HepG2 (cell line): ENCODE measurements around the gene GATM. TPM values are rescaled to one million over a fixed set of nuclear protein-coding genes. Genes with fewer than 3 reads are reported as not detected.

Experiments used
- ATAC-seq: fragments of 200-7000 bp; cut with Tn5 transposase; 3 replicates; pipeline ENCODE4 v1.9.1; 2020; ENCODE audit warnings: mild to moderate bottlenecking, moderate library complexity
- BruUV-seq: library from RNA; stranded (reverse); fragments of 400-500 nt; replicated peaks from 2 replicates; lab custom pipeline; 2021; lab: Mats Ljungman, UMichigan
- CTCF ChIA-PET: fragments of 300-600 bp; formaldehyde crosslinking; extraction: SDS; loops from one replicate; lab custom pipeline; 2021; ENCODE audit warnings: low total read pairs, inconsistent platforms, low intra/inter-chr PET ratio; lab: Yijun Ruan, JAX
- POLR2A ChIA-PET: fragments of 350-600 bp; sonication (Branson Sonifier 250); formaldehyde crosslinking; loops from one replicate; lab custom pipeline; 2020; ENCODE audit warnings: antibody characterized with exemption, inconsistent platforms; lab: Yijun Ruan, JAX
- DNase-seq: peaks from one replicate; pipeline ENCODE4 v3.0.0-alpha.2; 2015; ENCODE audit warnings: low spot score
- FAIRE-seq: peaks from 3 replicates; lab custom pipeline; 2011; peaks lifted over from hg19 to GRCh38; lab: Jason Lieb, UNC
- H2AFZ ChIP-seq: one replicate; pipeline ENCODE4 v1.6.1; 2011; ENCODE audit warnings: low read length, inconsistent platforms
- H3K27ac ChIP-seq: fragments of 300-600 bp; 3 replicates; pipeline ENCODE4 v1.8.0; 2011; ENCODE audit warnings: mixed run types, mild to moderate bottlenecking, mixed read lengths, low read length, inconsistent platforms; ENCODE audit not compliant: insufficient read depth; ENCODE audit errors: extremely low read length
- H3K27me3 ChIP-seq, 2 experiments: fragments of 200-600 bp in 1 of 2; 2 replicates in 1 of 2; 3 replicates in 1 of 2; pipeline versions ENCODE4 v1.6.0 to v1.8.0; 2011; ENCODE audit warnings: low read length in 2 of 2, mild to moderate bottlenecking in 2 of 2, moderate library complexity in 2 of 2, inconsistent platforms in 1 of 2; ENCODE audit not compliant: insufficient read depth in 2 of 2, control insufficient read depth in 1 of 2
- H3K36me3 ChIP-seq, 2 experiments: fragments of 200-600 bp in 1 of 2; replicated peaks in 1 of 2; 2 replicates in 1 of 2; 3 replicates in 1 of 2; pipeline versions ENCODE4 v1.5.1 to v1.8.0; 2011; ENCODE audit warnings: low read length in 2 of 2, inconsistent platforms in 1 of 2; ENCODE audit not compliant: insufficient read depth in 2 of 2, control insufficient read depth in 1 of 2
- H3K4me1 ChIP-seq: 2 replicates; pipeline ENCODE4 v1.5.1; 2012; ENCODE audit warnings: low read length, inconsistent platforms; ENCODE audit not compliant: insufficient read depth
- H3K4me2 ChIP-seq: 2 replicates; pipeline ENCODE4 v1.6.0; 2011; ENCODE audit warnings: low read depth, low read length, inconsistent platforms
- H3K4me3 ChIP-seq, 3 experiments: fragments of 200-600 bp in 1 of 3; sonication (generic), shearing (Covaris generic) in 1 of 3; replicated peaks in 1 of 3; 2 replicates each; pipeline ENCODE4 v1.5.1; 2011 to 2016; ENCODE audit warnings: low read length in 3 of 3, inconsistent platforms in 2 of 3, low read depth in 2 of 3, mild to moderate bottlenecking in 2 of 3, control low read depth in 1 of 3, mixed read lengths in 1 of 3; ENCODE audit not compliant: insufficient read depth in 1 of 3
- H3K79me2 ChIP-seq: one replicate; pipeline ENCODE4 v1.6.1; 2011; ENCODE audit warnings: low read length, inconsistent platforms; ENCODE audit not compliant: insufficient read depth
- H3K9ac ChIP-seq: 2 replicates; pipeline ENCODE4 v1.6.0; 2011; ENCODE audit warnings: mild to moderate bottlenecking, low read depth, low read length, inconsistent platforms; ENCODE audit not compliant: insufficient read depth
- H3K9me3 ChIP-seq: 2 replicates; pipeline ENCODE4 v1.5.1; 2012; ENCODE audit warnings: mild to moderate bottlenecking, low read length
- H4K20me1 ChIP-seq: 2 replicates; pipeline ENCODE4 v1.6.0; 2011; ENCODE audit warnings: inconsistent platforms, mild to moderate bottlenecking, low read length, moderate library complexity; ENCODE audit not compliant: insufficient read depth
- CENPX ChIP-seq: sonication (generic); formaldehyde crosslinking; IDR thresholded peaks from 2 replicates; pipeline ENCODE4 v1.9.0; 2021; ENCODE audit warnings: mild to moderate bottlenecking, missing genetic modification reagents, moderate library complexity
- FOSL2 ChIP-seq: sonication (generic); formaldehyde crosslinking; IDR thresholded peaks from 2 replicates; pipeline ENCODE4 v1.4.0; 2020; ENCODE audit warnings: missing genetic modification reagents
- IKZF4 ChIP-seq: sonication (generic); formaldehyde crosslinking; IDR thresholded peaks from 2 replicates; pipeline ENCODE4 v1.5.1; 2020; ENCODE audit warnings: borderline replicate concordance, mild to moderate bottlenecking, low read depth, missing genetic modification reagents; ENCODE audit errors: not compliant biosample characterization
- MAFK ChIP-seq, 2 experiments: IDR thresholded peaks in 1 of 2; conservative IDR thresholded peaks in 1 of 2; 2 replicates each; pipeline ENCODE4 v1.6.1; 2011; ENCODE audit warnings: improper control_type of control experiment in 2 of 2, low read length in 2 of 2
- MEIS1 ChIP-seq: sonication (generic); formaldehyde crosslinking; IDR thresholded peaks from 2 replicates; pipeline ENCODE4 v1.9.0; 2021; ENCODE audit warnings: mild to moderate bottlenecking, missing genetic modification reagents, moderate library complexity, borderline replicate concordance
- MYNN ChIP-seq: sonication (generic); formaldehyde crosslinking; IDR thresholded peaks from 2 replicates; pipeline ENCODE4 v1.4.0; 2020; ENCODE audit warnings: mild to moderate bottlenecking, low read depth, missing genetic modification reagents
- PHF8 ChIP-seq: sonication (generic); formaldehyde crosslinking; IDR thresholded peaks from 2 replicates; pipeline ENCODE4 v1.5.0; 2020; ENCODE audit warnings: missing genetic modification reagents
- TEAD3 ChIP-seq: optimal IDR thresholded peaks from 2 replicates; pipeline ENCODE3; 2016; ENCODE audit warnings: borderline replicate concordance
- WGBS: methylation state at CpG from one replicate; pipeline ENCODE4 v1.1.6; 2017; ENCODE audit warnings: low lambda C conversion rate; 5-methylcytosine and 5-hydroxymethylcytosine counted together
- in situ Hi-C: cut with HindIII; loops from 2 replicates; pipeline ENCODE4 v1.10.0; 2017; ENCODE audit warnings: low pct_unique_long_range_greater_than_20kb; ENCODE audit not compliant: extremely low pct_ligation_motif_present
- intact Hi-C: fragments of 100-400 bp; cut with micrococcal nuclease; formaldehyde crosslinking; loops from one replicate; pipeline ENCODE4 v1.10.0; 2022; ENCODE audit not compliant: unreplicated experiment
- polyA plus RNA-seq, 8 experiments: library from polyadenylated mRNA; depleted of rRNA in 3 of 8; stranded (reverse) in 7 of 8; unstranded in 1 of 8; fragments of >200 nt; fragmentation: Illumina TruSeq in 4 of 8; extraction: Trizol in 4 of 8; gene quantifications; 2 replicates each; pipeline versions ENCODE4 v1.2.1 to v1.2.3, GENCODE V29; 2011 to 2016; ENCODE audit warnings: low read depth in 4 of 8, missing spikeins in 1 of 8, mixed read lengths in 1 of 8; ENCODE audit not compliant: insufficient read depth in 1 of 8
- total RNA-seq, 5 experiments: library from RNA; depleted of rRNA; stranded (reverse); fragments of >200 nt; fragmentation: Illumina TruSeq; extraction: Trizol; gene quantifications; 2 replicates each; pipeline ENCODE4 v1.2.3, GENCODE V29; 2016; ENCODE audit warnings: low read depth in 1 of 5
- TF ChIP-seq, protein P1 (sequence below): sonication (generic); formaldehyde crosslinking; IDR thresholded peaks from 2 replicates; pipeline ENCODE4 v1.4.0; 2020; ENCODE audit warnings: mild to moderate bottlenecking, missing genetic modification reagents
- TF ChIP-seq, protein P2 (sequence below): sonication (generic); formaldehyde crosslinking; IDR thresholded peaks from 2 replicates; pipeline ENCODE4 v1.5.0; 2020; ENCODE audit warnings: mild to moderate bottlenecking, missing genetic modification reagents
- TF ChIP-seq, protein P3 (sequence below): IDR thresholded peaks from 2 replicates; pipeline ENCODE4 v1.6.1; 2016; ENCODE audit warnings: low read depth

GATM gene
- total and polyA plus RNA-seq, 2 of the 13 experiments (the other 11 are each of a cell fraction or from before 2014, with no cell fraction given), result 2.1 to 16.8 TPM

DNA sequence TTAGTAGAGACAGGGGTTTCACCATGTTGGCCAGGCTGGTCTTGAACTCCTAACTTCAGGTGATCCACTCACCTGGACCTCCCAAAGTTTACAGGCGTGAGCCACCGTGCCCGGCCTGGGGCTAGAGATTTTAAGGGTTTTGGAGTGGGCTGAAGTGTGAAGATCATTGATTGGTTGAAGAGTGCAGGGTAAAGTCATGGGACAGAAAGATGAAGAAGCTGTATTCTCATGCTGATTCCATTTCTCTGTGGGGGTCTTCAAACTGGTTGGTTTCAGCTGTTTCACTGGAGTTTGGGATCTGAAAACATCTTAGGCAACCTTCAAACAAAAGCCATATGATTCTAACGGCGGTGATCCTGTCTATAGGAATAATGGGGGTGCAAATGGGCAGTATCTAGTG lies 52.1 kb downstream of the GATM start:
- no TSS peak for BruUV-seq
- H4K20me1 ChIP-seq, result no peaks in the 10 kb centered on the region
- H3K4me3 ChIP-seq, result no peak overlapping the region
- H3K27ac ChIP-seq, result no peak overlapping the region
- CTCF ChIA-PET, result no interaction called here
- TF ChIP-seq MAFK (conservative IDR thresholded peaks at IDR 0.05 in 1 of 2, IDR thresholded peaks at IDR 0.05 in 1 of 2; ENCODE audit: low read length in 2 of 2), result no peak
- no peak for TF ChIP-seq MYNN
- TF ChIP-seq, all 625 proteins: peak for 0
- Histone ChIP-seq H3K36me3 (no peaks in the 10 kb centered on the region), H3K9ac (no peak overlapping the region), H3K4me1 (peaks cover 25% of the 10 kb centered on the region), H3K4me2 (no peak overlapping the region), H3K27me3 (no peaks in the 10 kb centered on the region), H2AFZ (no peak overlapping the region), H3K79me2 (no peaks in the 10 kb centered on the region), H3K9me3 (no peaks in the 10 kb centered on the region)
- 93% methylated on average over 5 of the region's 5 CpGs for WGBS
- intact Hi-C loops, result no loop called here
- FAIRE-seq (no peak), DNase-seq (no peak), ATAC-seq (no peak)
- POLR2A ChIA-PET, result no interaction called here
- in situ Hi-C loops, result no loop called here

DNA sequence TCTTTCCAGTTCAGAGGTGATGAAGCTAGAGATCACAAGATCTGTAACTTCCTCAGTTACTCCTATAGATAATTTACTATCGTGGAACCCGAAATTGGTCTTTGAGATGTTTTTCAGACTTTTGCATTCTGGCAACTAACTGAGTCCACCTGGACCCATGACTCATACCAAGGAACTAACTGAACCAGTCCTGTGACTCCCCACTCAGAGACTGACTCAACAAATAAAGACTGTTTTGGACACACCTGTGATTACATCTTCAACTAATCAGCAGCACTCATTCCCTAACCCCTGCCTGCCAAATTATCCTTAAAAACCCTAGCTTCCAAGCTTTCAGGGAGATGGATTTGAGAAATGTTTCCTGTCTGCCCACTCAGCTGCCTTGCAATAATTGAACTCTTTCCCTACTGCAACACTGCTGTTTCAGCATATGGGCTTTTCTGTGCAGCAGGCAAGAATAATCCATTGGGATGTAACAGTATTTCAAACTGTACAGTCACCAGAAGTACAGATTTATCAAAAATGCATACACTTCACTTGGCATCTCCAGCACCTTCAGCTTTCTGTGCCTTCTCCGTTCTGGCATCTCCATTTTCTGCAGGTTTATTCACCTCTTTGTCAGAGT lies 57.7 kb downstream of the GATM start:
- Histone ChIP-seq H3K4me3 (no peak overlapping the region), H3K4me2 (peak overlapping the region; percentile 6; the same call in 1 of the 2 replicates), H3K36me3 (no peaks in the 10 kb centered on the region)
- POLR2A ChIA-PET, result interaction anchor here (0.9 to 2.2 kb wide), 3 partner anchors 10 to 81 kb away, joined by 3 to 5 read pairs (median 3); a partner anchor contains a TSS
- peak; percentile 29 for DNase-seq
- TF ChIP-seq, protein P1, sequence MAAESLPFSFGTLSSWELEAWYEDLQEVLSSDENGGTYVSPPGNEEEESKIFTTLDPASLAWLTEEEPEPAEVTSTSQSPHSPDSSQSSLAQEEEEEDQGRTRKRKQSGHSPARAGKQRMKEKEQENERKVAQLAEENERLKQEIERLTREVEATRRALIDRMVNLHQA, result no peak
- TF ChIP-seq, protein P2, sequence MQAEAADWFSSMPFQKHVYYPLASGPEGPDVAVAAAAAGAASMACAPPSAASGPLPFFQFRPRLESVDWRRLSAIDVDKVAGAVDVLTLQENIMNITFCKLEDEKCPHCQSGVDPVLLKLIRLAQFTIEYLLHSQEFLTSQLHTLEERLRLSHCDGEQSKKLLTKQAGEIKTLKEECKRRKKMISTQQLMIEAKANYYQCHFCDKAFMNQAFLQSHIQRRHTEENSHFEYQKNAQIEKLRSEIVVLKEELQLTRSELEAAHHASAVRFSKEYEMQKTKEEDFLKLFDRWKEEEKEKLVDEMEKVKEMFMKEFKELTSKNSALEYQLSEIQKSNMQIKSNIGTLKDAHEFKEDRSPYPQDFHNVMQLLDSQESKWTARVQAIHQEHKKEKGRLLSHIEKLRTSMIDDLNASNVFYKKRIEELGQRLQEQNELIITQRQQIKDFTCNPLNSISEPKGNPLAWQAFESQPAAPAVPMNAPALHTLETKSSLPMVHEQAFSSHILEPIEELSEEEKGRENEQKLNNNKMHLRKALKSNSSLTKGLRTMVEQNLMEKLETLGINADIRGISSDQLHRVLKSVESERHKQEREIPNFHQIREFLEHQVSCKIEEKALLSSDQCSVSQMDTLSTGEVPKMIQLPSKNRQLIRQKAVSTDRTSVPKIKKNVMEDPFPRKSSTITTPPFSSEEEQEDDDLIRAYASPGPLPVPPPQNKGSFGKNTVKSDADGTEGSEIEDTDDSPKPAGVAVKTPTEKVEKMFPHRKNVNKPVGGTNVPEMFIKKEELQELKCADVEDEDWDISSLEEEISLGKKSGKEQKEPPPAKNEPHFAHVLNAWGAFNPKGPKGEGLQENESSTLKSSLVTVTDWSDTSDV (CRISPR knock-in tag), result no peak
- TF ChIP-seq, protein P3, sequence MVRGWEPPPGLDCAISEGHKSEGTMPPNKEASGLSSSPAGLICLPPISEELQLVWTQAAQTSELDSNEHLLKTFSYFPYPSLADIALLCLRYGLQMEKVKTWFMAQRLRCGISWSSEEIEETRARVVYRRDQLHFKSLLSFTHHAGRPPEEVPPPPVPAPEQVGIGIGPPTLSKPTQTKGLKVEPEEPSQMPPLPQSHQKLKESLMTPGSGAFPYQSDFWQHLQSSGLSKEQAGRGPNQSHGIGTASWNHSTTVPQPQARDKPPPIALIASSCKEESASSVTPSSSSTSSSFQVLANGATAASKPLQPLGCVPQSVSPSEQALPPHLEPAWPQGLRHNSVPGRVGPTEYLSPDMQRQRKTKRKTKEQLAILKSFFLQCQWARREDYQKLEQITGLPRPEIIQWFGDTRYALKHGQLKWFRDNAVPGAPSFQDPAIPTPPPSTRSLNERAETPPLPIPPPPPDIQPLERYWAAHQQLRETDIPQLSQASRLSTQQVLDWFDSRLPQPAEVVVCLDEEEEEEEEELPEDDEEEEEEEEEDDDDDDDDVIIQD (CRISPR knock-in tag), result peak; percentile 17; the same call in 1 of the 2 replicates
- TF ChIP-seq CENPX (CRISPR knock-in tag) (no peak), IKZF4 (CRISPR knock-in tag) (no peak), TEAD3 (CRISPR knock-in tag) (peak; percentile 39), PHF8 (CRISPR knock-in tag) (no peak), MEIS1 (CRISPR knock-in tag) (no peak), FOSL2 (CRISPR knock-in tag) (peak; percentile 74)
- TF ChIP-seq, all 625 proteins: peak for 3
- intact Hi-C loops, result no loop called here
- Histone ChIP-seq H3K27me3 (no peaks in the 10 kb centered on the region), H2AFZ (no peak overlapping the region), H3K9ac (no peak overlapping the region), H3K79me2 (no peaks in the 10 kb centered on the region), H3K4me1 (peaks cover 21% of the 10 kb centered on the region), H4K20me1 (no peaks in the 10 kb centered on the region), H3K27ac (no peak overlapping the region), H3K9me3 (no peaks in the 10 kb centered on the region)
- ATAC-seq, result peak; percentile 35; the same call in 2 of the 3 replicates
- 38% methylated on average over 3 of the region's 3 CpGs for WGBS
- CTCF ChIA-PET, result no interaction called here
- in situ Hi-C loops, result no loop called here
- FAIRE-seq, result peak; percentile 8
- BruUV-seq, result no TSS peak
